MM.1S (cell line): ENCODE data around the gene GIPR.

Experiments used
- DNase-seq: peaks from one replicate; pipeline ENCODE4 v3.0.0-alpha.2; 2015
- H2AFZ ChIP-seq: fragments of 300-600 bp; sonication (generic); 2 replicates; pipeline ENCODE4 v1.6.0; 2016; ENCODE audit warnings: antibody characterized with exemption, low read length
- H3F3A ChIP-seq: fragments of 300-600 bp; sonication (generic); 2 replicates; pipeline ENCODE4 v1.6.1; 2016; ENCODE audit warnings: mild to moderate bottlenecking, antibody characterized with exemption, low read length, moderate library complexity, mixed read lengths; ENCODE audit not compliant: insufficient read depth
- H3K27ac ChIP-seq: fragments of 300-600 bp; sonication (generic); 2 replicates; pipeline ENCODE4 v1.5.1; 2016; ENCODE audit warnings: mild to moderate bottlenecking, low read length
- H3K27me3 ChIP-seq: fragments of 300-600 bp; sonication (generic); replicated peaks from 2 replicates; pipeline ENCODE4 v1.6.0; 2016; ENCODE audit warnings: low read length; ENCODE audit not compliant: insufficient read depth
- H3K36me3 ChIP-seq: fragments of 300-600 bp; sonication (generic); replicated peaks from 2 replicates; pipeline ENCODE4 v1.6.1; 2016; ENCODE audit warnings: mild to moderate bottlenecking, low read length, mixed read lengths; ENCODE audit not compliant: insufficient read depth
- H3K4me1 ChIP-seq: fragments of 300-600 bp; sonication (generic); 2 replicates; pipeline ENCODE4 v1.6.1; 2016; ENCODE audit warnings: low read length, mixed read lengths
- H3K4me2 ChIP-seq: fragments of 300-600 bp; sonication (generic); 2 replicates; pipeline ENCODE4 v1.6.0; 2016; ENCODE audit warnings: low read depth, low read length
- H3K4me3 ChIP-seq: fragments of 300-600 bp; sonication (generic); 2 replicates; pipeline ENCODE4 v1.5.1; 2016; ENCODE audit warnings: low read length, mixed read lengths
- H3K79me2 ChIP-seq: fragments of 300-600 bp; sonication (generic); 2 replicates; pipeline ENCODE4 v1.6.1; 2016; ENCODE audit warnings: mixed run types, low read length, mixed read lengths
- H3K9ac ChIP-seq: fragments of 300-600 bp; sonication (generic); 2 replicates; pipeline ENCODE4 v1.6.1; 2016; ENCODE audit warnings: low read length, mixed read lengths
- H3K9me2 ChIP-seq: fragments of 300-600 bp; sonication (generic); replicated peaks from 2 replicates; pipeline ENCODE4 v1.6.1; 2016; ENCODE audit warnings: mild to moderate bottlenecking, low read length, mixed read lengths; ENCODE audit not compliant: insufficient read depth
- H3K9me3 ChIP-seq: fragments of 300-600 bp; sonication (generic); replicated peaks from 2 replicates; pipeline ENCODE4 v1.6.1; 2016; ENCODE audit warnings: mild to moderate bottlenecking, low read length, mixed read lengths; ENCODE audit not compliant: insufficient read depth
- H4K20me1 ChIP-seq: fragments of 300-600 bp; sonication (generic); 2 replicates; pipeline ENCODE4 v1.6.1; 2016; ENCODE audit warnings: mild to moderate bottlenecking, low read length, moderate library complexity, mixed read lengths; ENCODE audit not compliant: insufficient read depth
- CTCF ChIP-seq: fragments of 300-600 bp; sonication (generic); IDR thresholded peaks from 2 replicates; pipeline ENCODE4 v1.5.1; 2016; ENCODE audit warnings: antibody characterized with exemption, low read length, mixed read lengths
- EZH2 ChIP-seq: fragments of 300-600 bp; sonication (generic); optimal IDR thresholded peaks from 2 replicates; pipeline ENCODE3; 2017; ENCODE audit warnings: low read depth, mild to moderate bottlenecking, antibody characterized with exemption, low read length, mixed read lengths
- EZH2phosphoT487 ChIP-seq: fragments of 300-600 bp; sonication (generic); IDR thresholded peaks from 2 replicates; pipeline ENCODE4 v1.6.1; 2018; ENCODE audit warnings: antibody characterized with exemption, low read length

The GIPR gene

GRCh38 chr19:45713141-45713540 lies 45.1 kb downstream of the GIPR start:
- Histone ChIP-seq H3K4me1 (peaks cover 9% of the 10 kb centered on the region), H3K4me2 (no peak overlapping the region), H3K9ac (no peak overlapping the region), H3F3A (peaks cover 13% of the 10 kb centered on the region; the same call in 1 of the 2 replicates), H3K79me2 (peaks cover 73% of the 10 kb centered on the region), H3K27ac (no peak overlapping the region), H4K20me1 (no peaks in the 10 kb centered on the region), H3K4me3 (no peak overlapping the region), H3K9me3 (no peaks in the 10 kb centered on the region), H2AFZ (no peak overlapping the region), H3K9me2 (no peaks in the 10 kb centered on the region), H3K36me3 (no peaks in the 10 kb centered on the region), H3K27me3 (no peaks in the 10 kb centered on the region)
- no peak for DNase-seq
- TF ChIP-seq EZH2phosphoT487 (no peak), CTCF (no peak), EZH2 (no peak)

DNA sequence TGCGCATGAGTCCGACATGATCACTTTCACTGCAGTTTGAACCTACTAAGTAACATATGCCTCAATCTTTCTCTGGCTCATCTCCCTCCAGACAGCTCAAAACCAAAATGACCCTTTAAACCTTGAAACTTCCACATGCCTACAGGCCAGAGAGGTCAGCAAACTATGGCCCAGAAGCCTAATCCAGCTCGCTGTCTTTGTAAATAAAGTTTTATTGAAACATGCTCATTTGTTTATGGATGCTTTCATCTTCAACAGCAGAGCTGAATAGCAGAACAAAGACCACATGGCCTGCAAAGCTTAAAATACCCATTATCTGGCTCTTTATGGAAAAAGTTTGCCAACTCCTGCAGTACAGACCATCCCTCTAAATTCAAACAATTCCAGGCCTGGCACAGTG lies 47.1 kb downstream of the GIPR start:
- no peaks in the 10 kb centered on the region for H3K9me3 ChIP-seq
- H3K9me2 ChIP-seq = no peaks in the 10 kb centered on the region
- H3K9ac ChIP-seq = no peak overlapping the region
- TF ChIP-seq CTCF (no peak), EZH2 (no peak), EZH2phosphoT487 (no peak)
- no peaks in the 10 kb centered on the region for H4K20me1 ChIP-seq
- H3K4me1 ChIP-seq = peaks cover 14% of the 10 kb centered on the region
- no peak for DNase-seq
- H3K79me2 ChIP-seq = peaks cover 80% of the 10 kb centered on the region
- no peak overlapping the region for H3K4me2 ChIP-seq
- no peaks in the 10 kb centered on the region for H3K36me3 ChIP-seq
- H3K27ac ChIP-seq = no peak overlapping the region
- no peaks in the 10 kb centered on the region for H3K27me3 ChIP-seq
- H2AFZ ChIP-seq = no peak overlapping the region
- peaks cover 13% of the 10 kb centered on the region; the same call in 1 of the 2 replicates for H3F3A ChIP-seq
- no peak overlapping the region for H3K4me3 ChIP-seq

DNA sequence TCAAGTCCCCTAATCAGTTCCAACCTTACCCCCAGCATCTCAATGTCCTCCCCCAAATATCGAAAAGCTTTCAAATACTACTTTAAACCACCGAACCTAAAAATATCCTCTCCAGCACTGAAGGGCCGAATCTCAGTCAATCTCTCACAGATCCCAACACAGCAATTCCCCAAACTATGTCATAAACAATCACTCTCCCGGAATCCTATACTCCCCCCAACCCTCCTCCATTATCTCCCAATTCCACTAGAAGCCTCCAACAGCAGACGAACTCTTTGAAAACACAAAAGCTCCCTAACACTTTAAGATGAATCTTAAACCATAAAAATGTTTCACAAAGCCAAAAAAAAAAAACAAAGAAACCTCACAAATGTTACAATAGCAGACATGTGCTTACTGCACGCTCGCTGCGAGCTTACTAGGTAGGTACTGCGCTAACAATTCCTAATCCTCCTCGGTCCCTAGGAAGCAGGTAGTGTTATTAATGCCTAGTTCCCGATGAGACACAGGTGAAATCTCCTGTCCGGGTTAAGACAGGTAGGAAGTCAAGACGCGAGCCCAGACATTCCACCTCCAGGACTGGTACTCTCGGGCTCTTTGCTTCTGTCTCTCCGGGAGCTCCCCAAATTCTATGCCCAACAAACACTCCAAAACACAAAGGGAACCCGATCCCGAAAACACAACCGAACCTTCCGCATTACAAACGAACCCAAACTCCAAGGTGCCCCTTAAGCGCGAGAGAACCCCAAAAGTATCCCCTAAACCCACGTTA lies 48.5 kb downstream of the GIPR start:
- Histone ChIP-seq H3K4me2 (peak overlapping the region; percentile 88), H3K27me3 (no peaks in the 10 kb centered on the region), H4K20me1 (no peaks in the 10 kb centered on the region), H3K27ac (peak overlapping the region; percentile 40; the same call in 1 of the 2 replicates), H3K9ac (peak overlapping the region; percentile 75), H3K9me2 (no peaks in the 10 kb centered on the region), H3K4me1 (peaks cover 14% of the 10 kb centered on the region), H3K4me3 (peak overlapping the region; percentile 78), H2AFZ (peak overlapping the region; percentile 67), H3K36me3 (no peaks in the 10 kb centered on the region), H3K79me2 (peaks cover 69% of the 10 kb centered on the region), H3K9me3 (no peaks in the 10 kb centered on the region), H3F3A (peaks cover 10% of the 10 kb centered on the region; the same call in 1 of the 2 replicates)
- DNase-seq = peak; percentile 30
- TF ChIP-seq EZH2phosphoT487 (no peak), EZH2 (no peak), CTCF (no peak)
